HEK293T (cell line): Measurements from ENCODE around the gene ARHGAP32.
"Not testable (repeated sequence)": the region's sequence is repeated elsewhere in the genome, so short reads cannot be mapped to it uniquely, and the experiment has no call there.

Experiments
- CTCF ChIA-PET: fragments of 350-600 bp; formaldehyde crosslinking; extraction: SDS; loops from one replicate; lab custom pipeline; 2021; ENCODE audit warnings: antibody characterized with exemption, inconsistent platforms; lab: Yijun Ruan, JAX
- POLR2A ChIA-PET: fragments of 350-600 bp; formaldehyde crosslinking; extraction: SDS; loops from one replicate; lab custom pipeline; 2020; ENCODE audit warnings: antibody characterized with exemption, inconsistent platforms; lab: Yijun Ruan, JAX
- DNase-seq: peaks from one replicate; pipeline ENCODE4 v3.0.0; 2012; ENCODE audit warnings: mixed read lengths; ENCODE audit errors: extremely low spot score
- ARNT ChIP-seq: fragments of 450-650 bp; IDR thresholded peaks from 2 replicates; pipeline ENCODE4 v1.6.1; 2017; ENCODE audit warnings: mild to moderate bottlenecking
- BHLHE40 ChIP-seq: fragments of 450-650 bp; IDR thresholded peaks from 2 replicates; pipeline ENCODE4 v1.6.1; 2016; ENCODE audit warnings: mild to moderate bottlenecking, moderate library complexity, borderline replicate concordance
- CTBP1 ChIP-seq: fragments of 450-650 bp; IDR thresholded peaks from 2 replicates; pipeline ENCODE4 v1.6.1; 2016; ENCODE audit warnings: borderline replicate concordance
- ELF4 ChIP-seq: fragments of 450-650 bp; IDR thresholded peaks from 2 replicates; pipeline ENCODE4 v1.6.1; 2017; ENCODE audit warnings: antibody characterized with exemption
- FOXA1 ChIP-seq: fragments of 450-650 bp; IDR thresholded peaks from 2 replicates; pipeline ENCODE4 v1.6.1; 2016; ENCODE audit warnings: mild to moderate bottlenecking
- FOXK2 ChIP-seq: fragments of 450-650 bp; IDR thresholded peaks from 2 replicates; pipeline ENCODE4 v1.6.1; 2016; ENCODE audit warnings: mild to moderate bottlenecking
- FOXM1 ChIP-seq: fragments of 450-650 bp; IDR thresholded peaks from 2 replicates; pipeline ENCODE4 v1.6.1; 2017; ENCODE audit warnings: mild to moderate bottlenecking, borderline replicate concordance
- HDGF ChIP-seq: fragments of 450-650 bp; IDR thresholded peaks from 2 replicates; pipeline ENCODE4 v1.6.1; 2017; ENCODE audit warnings: antibody characterized with exemption, borderline replicate concordance
- L3MBTL2 ChIP-seq: fragments of 450-650 bp; conservative IDR thresholded peaks from 2 replicates; pipeline ENCODE4 v1.6.1; 2016; ENCODE audit warnings: mild to moderate bottlenecking
- LEF1 ChIP-seq: fragments of 450-650 bp; IDR thresholded peaks from 2 replicates; pipeline ENCODE4 v1.6.1; 2017; ENCODE audit warnings: mild to moderate bottlenecking, borderline replicate concordance
- NFRKB ChIP-seq: fragments of 450-650 bp; IDR thresholded peaks from 2 replicates; pipeline ENCODE4 v1.6.1; 2016; ENCODE audit warnings: mild to moderate bottlenecking, moderate library complexity
- SP1 ChIP-seq: fragments of 450-650 bp; IDR thresholded peaks from 2 replicates; pipeline ENCODE4 v1.6.1; 2017
- SUZ12 ChIP-seq: fragments of 450-650 bp; IDR thresholded peaks from 2 replicates; pipeline ENCODE4 v1.6.1; 2016; ENCODE audit warnings: mild to moderate bottlenecking
- TARDBP ChIP-seq: fragments of 450-650 bp; IDR thresholded peaks from 2 replicates; pipeline ENCODE4 v1.6.1; 2016
- ZNF384 ChIP-seq: fragments of 450-650 bp; IDR thresholded peaks from 2 replicates; pipeline ENCODE4 v1.6.1; 2016
- TF ChIP-seq, protein P1 (sequence below): fragments of 450-650 bp; IDR thresholded peaks from 2 replicates; pipeline ENCODE4 v1.6.1; 2016

The ARHGAP32 gene

DNA sequence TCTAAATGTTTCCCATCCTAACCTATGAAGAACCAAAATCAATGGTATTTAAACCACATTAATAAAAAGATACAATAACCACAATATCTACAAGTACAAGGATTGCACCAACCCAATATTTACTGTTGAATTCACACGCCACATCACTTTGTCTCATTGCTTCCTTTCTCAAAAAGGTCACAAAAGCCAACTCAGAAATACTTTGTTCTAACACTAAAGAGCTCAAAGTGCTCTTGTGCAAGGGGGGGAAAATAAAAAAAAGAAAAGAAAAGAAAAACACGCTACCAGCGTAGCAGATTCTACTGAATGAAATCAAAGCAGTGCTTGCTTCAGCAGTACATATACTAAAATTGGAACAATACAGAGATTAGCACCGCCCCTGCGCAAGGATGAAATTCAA lies 10.5 kb upstream of the ARHGAP32 start:
- no peak for TF ChIP-seq ZNF384
- no peak for TF ChIP-seq NFRKB
- TF ChIP-seq, protein P1, sequence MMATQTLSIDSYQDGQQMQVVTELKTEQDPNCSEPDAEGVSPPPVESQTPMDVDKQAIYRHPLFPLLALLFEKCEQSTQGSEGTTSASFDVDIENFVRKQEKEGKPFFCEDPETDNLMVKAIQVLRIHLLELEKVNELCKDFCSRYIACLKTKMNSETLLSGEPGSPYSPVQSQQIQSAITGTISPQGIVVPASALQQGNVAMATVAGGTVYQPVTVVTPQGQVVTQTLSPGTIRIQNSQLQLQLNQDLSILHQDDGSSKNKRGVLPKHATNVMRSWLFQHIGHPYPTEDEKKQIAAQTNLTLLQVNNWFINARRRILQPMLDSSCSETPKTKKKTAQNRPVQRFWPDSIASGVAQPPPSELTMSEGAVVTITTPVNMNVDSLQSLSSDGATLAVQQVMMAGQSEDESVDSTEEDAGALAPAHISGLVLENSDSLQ, result no peak
- TF ChIP-seq CTBP1, result no peak
- TF ChIP-seq TARDBP, result no peak
- TF ChIP-seq HDGF, result no peak
- ChIA-PET POLR2A (no interaction called here), CTCF (no interaction called here)
- DNase-seq, result no peak

- no peak for TF ChIP-seq LEF1
- no peak for TF ChIP-seq ARNT
- TF ChIP-seq, protein P1, result no peak
- no peak for TF ChIP-seq HDGF
- TF ChIP-seq TARDBP, result no peak
- no peak for TF ChIP-seq ZNF384
- TF ChIP-seq FOXK2, result no peak
- no peak for TF ChIP-seq SUZ12
- TF ChIP-seq SP1, result no peak
- no peak for TF ChIP-seq NFRKB
- no peak for TF ChIP-seq FOXM1
- TF ChIP-seq CTBP1, result no peak
- DNase-seq, result no peak
- ChIA-PET POLR2A (no interaction called here), CTCF (no interaction called here)
Measured at GRCh38 chr11:129195682-129196081, 3.6 kb upstream of the ARHGAP32 start.

- ChIA-PET POLR2A (no interaction called here), CTCF (interaction anchor here (0.7 kb wide), 1 partner anchor 54 kb away, joined by 3 read pairs; no protein-coding TSS in a partner anchor)
- TF ChIP-seq LEF1 (no peak), FOXM1 (no peak), L3MBTL2 (no peak), HDGF (no peak), ARNT (no peak), TARDBP (no peak), NFRKB (no peak), ZNF384 (no peak), SP1 (no peak), FOXA1 (no peak), FOXK2 (no peak), SUZ12 (no peak), ELF4 (no peak), CTBP1 (no peak), BHLHE40 (no peak)
- TF ChIP-seq, protein P1, result no peak
- DNase-seq, result no peak
Measured at GRCh38 chr11:129191649-129192048, 476 bp downstream of the ARHGAP32 start.

- TF ChIP-seq L3MBTL2 (no peak), FOXK2 (no peak), SUZ12 (no peak), LEF1 (no peak), TARDBP (no peak), CTBP1 (no peak), ARNT (no peak)
- TF ChIP-seq, protein P1, result no peak
- ChIA-PET CTCF (no interaction called here), POLR2A (no interaction called here)
- DNase-seq, result no peak
Measured at GRCh38 chr11:129190087-129190486, 2.0 kb downstream of the ARHGAP32 start.

- no peak for DNase-seq
- TF ChIP-seq CTBP1 (no peak), FOXK2 (no peak), L3MBTL2 (no peak), NFRKB (no peak), SUZ12 (no peak), TARDBP (no peak), SP1 (no peak), FOXA1 (no peak), LEF1 (no peak), ARNT (no peak), HDGF (no peak), BHLHE40 (no peak), ELF4 (no peak), FOXM1 (no peak), ZNF384 (no peak)
- TF ChIP-seq, protein P1, result no peak
- ChIA-PET POLR2A (no interaction called here), CTCF (no interaction called here)
Measured at GRCh38 chr11:129189646-129190045, 2.5 kb downstream of the ARHGAP32 start.

- DNase-seq, CTCF ChIA-PET, POLR2A ChIA-PET: not testable (repeated sequence)
Measured at GRCh38 chr11:129185082-129185481, 7.0 kb downstream of the ARHGAP32 start.
